ENCODE results near the gene DNASE1L2. TPM values are rescaled to one million over a fixed set of nuclear protein-coding genes. Genes with fewer than 3 reads are reported as not detected.
"Not testable (repeated sequence)": the region's sequence is repeated elsewhere in the genome, so short reads cannot be mapped to it uniquely, and the experiment has no call there.

Gene DNASE1L2, protein sequence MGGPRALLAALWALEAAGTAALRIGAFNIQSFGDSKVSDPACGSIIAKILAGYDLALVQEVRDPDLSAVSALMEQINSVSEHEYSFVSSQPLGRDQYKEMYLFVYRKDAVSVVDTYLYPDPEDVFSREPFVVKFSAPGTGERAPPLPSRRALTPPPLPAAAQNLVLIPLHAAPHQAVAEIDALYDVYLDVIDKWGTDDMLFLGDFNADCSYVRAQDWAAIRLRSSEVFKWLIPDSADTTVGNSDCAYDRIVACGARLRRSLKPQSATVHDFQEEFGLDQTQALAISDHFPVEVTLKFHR
- total RNA-seq: 1.7 TPM

DNA sequence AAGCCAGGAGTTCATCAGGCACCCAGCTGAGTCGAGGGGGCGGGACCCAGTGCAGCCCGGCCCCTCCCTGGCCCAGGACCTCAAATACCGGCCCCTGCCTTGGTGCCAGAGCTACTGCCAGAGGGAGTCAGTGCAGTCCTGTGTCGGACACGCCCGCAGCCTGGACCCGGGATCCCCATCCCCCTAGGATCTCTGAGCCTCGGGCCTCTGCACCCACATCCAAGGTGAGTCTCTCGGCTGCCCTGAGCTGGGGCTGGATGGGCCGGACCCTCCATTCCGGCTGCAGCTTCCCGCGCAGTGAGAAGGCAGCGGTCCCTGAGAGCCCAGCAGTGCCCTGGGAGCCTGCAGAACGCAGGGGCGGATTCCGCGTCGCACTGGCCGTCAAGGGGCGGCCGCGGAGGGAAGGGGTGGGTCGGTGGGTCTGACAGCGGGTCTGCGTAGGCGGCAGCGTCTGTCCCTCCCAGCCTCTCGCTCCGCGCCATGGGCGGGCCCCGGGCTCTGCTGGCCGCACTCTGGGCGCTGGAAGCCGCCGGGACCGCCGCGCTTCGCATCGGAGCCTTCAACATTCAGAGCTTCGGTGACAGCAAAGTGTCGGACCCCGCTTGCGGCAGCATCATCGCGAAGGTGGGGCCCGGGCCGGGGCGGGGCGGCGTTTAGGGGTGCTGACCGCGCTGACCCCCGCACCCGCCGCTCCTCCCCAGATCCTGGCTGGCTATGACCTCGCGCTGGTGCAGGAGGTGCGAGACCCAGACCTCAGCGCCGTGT, at the start of gene DNASE1L2:
Gene DNASE1L2 (plus strand): TSS at position 108 of the 765 bp plus-strand sequence. CDS start 373 bp downstream, at position 481.
- no peak for DNase-seq

DNA sequence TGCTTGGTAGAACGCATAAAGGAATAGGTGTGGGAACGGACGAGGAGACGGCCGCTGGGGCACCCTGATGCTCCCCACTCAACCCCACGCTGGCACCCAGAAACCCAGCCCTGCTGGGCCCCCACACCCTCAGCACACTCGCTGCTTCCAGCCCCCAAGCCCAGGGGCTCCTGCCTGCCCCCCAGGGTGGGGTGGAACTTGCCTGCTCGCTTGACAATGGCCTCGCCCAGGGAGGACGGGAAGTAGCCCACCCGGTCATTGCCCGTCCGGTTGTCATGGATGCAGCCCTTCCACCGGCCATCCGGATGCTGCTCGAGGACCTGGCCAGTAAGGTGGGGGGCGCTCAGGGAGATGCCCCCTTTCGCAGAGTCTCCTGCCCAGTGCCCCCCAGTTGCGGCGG, 49.7 kb upstream of the DNASE1L2 start:
- DNase-seq: no peak

GRCh38 chr16:2187212-2187611, 49.0 kb upstream of the DNASE1L2 start:
- DNase-seq: no peak

GRCh38 chr16:2188395-2188794, 47.8 kb upstream of the DNASE1L2 start:
- DNase-seq: no peak

DNA sequence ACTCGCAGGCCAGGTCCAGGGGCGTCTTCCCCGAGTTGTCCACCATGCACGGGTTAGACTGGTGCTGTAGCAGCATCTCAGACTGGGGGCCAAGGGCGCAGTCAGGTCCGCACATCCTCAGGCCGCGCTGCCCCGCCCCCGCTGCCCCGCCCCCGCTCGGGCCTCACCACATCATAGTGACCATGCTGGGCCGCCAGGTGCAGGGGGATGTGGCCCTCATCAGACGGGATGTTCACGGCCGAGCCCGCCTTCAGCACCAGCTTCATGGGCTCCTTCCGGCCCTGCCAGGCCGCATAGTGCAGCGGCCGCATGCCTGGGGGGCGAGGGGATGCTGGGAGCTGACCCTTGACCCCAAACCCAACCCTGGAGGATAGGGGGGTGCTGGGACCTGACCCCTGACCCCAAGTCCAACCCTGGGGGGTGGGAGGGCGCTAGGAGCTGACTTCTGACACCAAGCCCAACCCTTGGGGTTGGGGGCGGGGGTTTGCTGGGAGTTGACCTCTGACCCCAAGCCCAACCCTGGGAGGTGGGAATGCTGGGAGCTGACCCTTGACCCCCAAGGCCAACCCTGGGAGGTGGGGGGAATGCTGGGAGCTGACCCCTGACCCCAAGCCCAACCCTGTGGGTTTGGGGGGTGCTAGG, 46.9 kb upstream of the DNASE1L2 start:
- no peak for DNase-seq

- DNase-seq: no peak
These were observed 46.1 kb upstream of the DNASE1L2 start for GRCh38 chr16:2190002-2190658.

- DNase-seq: no peak
These were observed 45.4 kb upstream of the DNASE1L2 start for GRCh38 chr16:2190659-2191445.

DNA sequence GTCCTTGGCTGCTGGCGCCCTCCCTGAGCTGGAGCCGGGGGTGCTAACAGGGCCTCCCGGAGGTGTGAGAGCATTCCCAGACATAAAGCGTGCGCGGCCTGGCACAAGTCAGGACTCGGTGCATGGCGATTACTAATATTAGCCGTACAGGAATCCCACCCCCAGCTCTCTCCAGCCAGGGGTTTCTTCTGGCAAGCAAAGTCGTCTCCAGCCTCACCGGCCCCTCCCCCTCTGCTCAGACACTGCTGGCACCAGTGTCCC, 44.9 kb upstream of the DNASE1L2 start:
- no peak for DNase-seq

GRCh38 chr16:2194166-2194834, 41.9 kb upstream of the DNASE1L2 start:
- DNase-seq: no peak

- DNase-seq: no peak
These were observed 41.4 kb upstream of the DNASE1L2 start for GRCh38 chr16:2194852-2195321.

- no peak for DNase-seq
These were observed 40.7 kb upstream of the DNASE1L2 start for GRCh38 chr16:2195322-2196161.

DNA sequence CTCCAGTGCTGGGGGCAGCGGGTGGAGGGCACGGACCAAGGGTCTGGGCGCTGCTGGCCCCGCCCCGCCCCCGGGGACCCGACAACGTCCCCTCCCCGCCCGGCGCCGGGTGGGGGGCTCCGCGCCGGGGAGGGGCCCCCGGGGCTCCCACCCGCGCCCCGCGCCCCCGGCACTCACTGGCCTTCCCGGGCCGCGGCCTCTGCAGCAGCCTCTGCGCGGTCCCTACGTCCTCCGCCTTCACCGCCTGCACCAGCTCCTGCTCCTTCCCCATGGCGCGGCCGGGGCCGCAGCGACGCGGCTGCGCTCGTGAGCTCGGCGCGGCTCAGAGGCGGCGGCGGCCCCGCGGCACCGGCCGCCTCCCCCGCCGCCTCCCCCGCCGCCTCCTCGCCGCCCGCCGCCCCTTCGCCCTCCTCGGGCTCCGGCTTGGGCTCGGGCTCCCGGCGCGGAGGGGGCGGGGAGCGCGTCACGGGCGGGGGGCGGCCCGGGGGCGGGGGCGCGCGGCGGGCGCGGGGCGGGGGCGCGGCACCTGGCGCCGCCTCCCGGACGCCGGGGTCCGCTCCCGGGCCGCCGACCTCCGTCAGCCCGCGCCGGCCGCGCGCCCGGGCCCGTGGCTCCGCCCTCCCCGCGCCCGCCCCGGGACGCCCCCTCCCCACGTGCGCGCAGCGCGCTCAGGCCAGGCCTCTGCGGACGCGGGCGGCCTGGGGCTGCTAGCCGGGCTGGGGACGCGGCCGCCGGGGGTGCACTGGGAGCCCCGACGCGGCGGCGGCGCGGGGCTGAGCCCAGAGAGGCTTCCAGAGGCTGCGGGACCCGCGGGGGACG, 39.9 kb upstream of the DNASE1L2 start, which contains the start of gene CASKIN1:
Gene CASKIN1 (minus strand): TSS at position 444 of the 819 bp plus-strand sequence. CDS start 173 bp downstream, at position 271.
- DNase-seq: no peak

DNA sequence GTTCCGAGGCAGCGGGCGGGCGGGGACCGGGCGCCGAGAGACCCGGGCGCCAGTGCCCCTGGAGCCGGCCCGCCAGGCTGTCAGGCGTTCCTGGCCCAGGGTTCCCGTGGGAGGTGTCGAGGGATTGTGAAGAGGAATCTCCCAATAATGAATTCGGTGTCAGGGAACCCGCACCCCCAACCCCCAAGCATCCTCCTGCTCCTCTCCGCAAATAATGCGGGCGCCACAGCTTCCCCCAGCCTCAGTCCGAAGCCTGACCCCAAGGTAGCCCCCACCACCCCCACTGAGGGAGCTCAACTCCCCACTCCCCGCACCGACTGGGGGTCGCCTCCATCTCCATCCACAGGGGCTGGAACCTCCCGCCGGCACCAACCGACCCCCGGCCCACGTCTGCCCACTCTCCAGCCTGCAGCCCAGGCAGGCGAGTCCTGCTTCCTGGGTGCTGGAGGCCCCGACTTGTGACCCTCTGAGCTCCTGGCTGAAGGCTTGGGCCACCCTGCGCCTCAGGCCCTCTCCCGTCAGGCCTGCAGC, 39.2 kb upstream of the DNASE1L2 start:
- no peak for DNase-seq

DNA sequence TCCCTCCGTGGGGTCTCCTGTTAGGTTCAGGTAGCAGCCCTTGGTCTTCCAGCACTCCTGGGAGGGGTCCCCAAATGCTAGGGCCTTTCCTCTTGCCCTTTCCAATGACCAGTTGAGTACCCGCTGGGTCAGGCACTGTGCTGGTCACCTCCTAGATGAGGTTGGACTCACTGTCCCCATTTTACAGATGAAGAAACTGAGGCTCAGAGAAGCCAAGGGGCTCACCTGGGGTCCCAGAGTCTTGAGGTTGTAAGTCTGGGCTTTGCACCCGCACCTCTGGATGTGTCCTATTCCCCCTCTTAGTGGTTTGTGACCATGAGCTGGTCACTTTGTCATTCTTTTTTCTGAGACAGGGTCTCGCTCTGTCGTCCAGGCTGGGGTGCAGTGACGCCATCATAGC, 38.5 kb upstream of the DNASE1L2 start:
- DNase-seq: no peak

DNA sequence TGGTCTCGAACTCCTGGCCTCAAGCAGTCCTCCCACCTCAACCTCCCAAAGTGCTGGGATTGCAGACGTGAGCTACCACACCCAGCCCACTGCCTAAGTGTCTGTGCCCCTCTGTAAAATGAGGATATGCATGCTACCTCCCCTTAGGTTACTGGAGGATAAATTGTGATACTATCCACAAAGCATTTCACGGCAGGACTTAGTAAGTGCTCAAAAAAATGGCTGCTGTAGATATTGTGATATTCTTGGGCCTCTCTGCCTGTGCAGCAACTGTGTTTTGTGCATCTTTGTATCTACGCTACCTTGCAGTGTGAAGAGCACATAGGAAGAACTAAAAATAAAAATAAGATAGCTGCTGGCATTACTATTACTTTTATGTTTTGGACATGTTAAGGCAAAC, 38.0 kb upstream of the DNASE1L2 start:
- DNase-seq: no peak

GRCh38 chr16:2199095-2199494, 37.1 kb upstream of the DNASE1L2 start:
- DNase-seq: no peak

DNA sequence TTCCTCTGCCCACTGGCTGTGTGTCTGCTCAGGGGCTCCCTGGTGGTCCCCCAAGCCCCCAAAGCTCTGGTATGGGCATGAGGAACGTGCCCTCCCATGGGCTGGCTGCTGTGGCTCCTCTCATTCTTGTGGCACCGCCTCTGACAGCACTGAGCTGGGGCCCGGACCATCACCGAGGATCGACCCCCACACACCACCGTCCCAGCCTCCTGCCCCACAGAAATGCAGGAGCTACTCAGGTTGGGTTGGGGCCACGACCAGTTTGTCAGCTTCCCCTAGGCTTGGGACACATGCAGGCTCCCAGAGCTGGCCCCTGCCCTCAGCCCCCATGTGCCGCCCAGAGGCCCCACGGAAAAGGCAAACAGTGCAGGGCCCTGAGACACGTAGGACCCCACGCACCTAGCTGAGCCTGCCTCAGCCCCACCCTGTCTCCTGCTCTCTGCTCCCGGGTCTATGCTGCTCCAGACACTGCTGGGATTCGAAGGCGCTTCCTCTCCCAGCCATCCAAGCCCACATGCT, 36.6 kb upstream of the DNASE1L2 start:
- DNase-seq: no peak

DNA sequence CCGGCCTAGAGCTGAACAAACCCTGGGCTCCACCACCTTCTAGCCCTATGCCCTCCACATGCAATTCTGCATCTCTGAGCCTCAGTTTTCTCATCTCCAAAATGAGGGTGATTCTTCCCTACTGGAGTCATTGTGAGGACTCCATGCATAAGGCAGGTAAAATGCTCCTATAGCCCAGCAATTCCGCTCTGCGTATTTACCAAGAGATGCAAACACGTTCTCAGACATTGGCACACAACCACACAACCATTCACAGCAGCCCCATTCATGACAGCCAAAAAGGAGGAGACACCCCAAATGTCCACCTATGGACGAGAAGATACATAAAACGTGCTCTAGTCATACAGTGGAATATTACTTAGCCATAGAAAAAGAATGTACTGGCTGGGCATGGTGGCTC, 35.9 kb upstream of the DNASE1L2 start:
- DNase-seq: no peak

DNA sequence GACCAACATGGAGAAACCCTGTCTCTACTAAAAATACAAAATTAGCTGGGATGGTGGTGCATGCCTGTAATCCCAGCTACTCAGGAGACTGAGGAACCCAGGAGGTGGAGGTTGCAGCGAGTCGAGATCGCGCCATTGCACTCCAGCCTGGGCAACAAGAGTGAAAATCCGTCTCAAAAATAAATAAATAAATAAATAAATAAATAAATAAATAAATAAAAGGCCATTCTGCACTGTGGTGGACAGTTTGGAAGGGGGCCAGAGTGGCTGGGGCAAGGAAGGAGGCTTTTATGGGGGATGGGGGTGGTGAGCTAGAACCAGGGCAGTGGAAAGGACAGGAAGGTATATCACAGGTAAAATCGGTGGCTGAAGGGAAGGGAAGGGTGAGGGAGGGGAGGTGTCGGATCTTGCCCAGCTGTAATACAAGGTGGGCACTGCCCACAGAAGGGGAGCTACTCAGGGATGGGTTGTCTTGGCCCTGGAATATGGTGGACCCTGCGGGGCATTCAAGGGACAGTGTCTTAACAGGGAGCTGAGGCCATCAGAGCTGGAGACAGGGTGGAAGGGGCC, 33.0 kb upstream of the DNASE1L2 start:
- not testable (repeated sequence) for DNase-seq
